K562 (cell line): ENCODE data around the gene MASP1.

ENCODE experiments used
- CTCF ChIP-seq, 3 experiments: IDR thresholded peaks in 2 of 3; conservative IDR thresholded peaks in 1 of 3; 2 replicates each; pipeline ENCODE4 v1.5.1; 2011 to 2012; ENCODE audit warnings: low read length in 3 of 3, mild to moderate bottlenecking in 3 of 3, control low read depth in 2 of 3, improper control_type of control experiment in 1 of 3, inconsistent platforms in 1 of 3, low read depth in 1 of 3, mixed read lengths in 1 of 3, moderate library complexity in 1 of 3; ENCODE audit not compliant: insufficient read depth in 2 of 3
- NFE2L1 ChIP-seq: fragments of 450-650 bp; IDR thresholded peaks from 2 replicates; pipeline ENCODE4 v1.6.1; 2016; ENCODE audit warnings: missing genetic modification characterization, low read depth, mild to moderate bottlenecking, missing compliant biosample characterization, moderate library complexity, borderline replicate concordance
- POLR2A ChIP-seq: fragments of 450-650 bp; conservative IDR thresholded peaks from 2 replicates; pipeline ENCODE4 v1.6.1; 2016
- YY1 ChIP-seq, 3 experiments: IDR thresholded peaks; 2 replicates each; pipeline ENCODE4 v1.6.1; 2011; ENCODE audit warnings: low read length in 2 of 3, mild to moderate bottlenecking in 2 of 3, moderate library complexity in 2 of 3, borderline replicate concordance in 1 of 3, control low read depth in 1 of 3, low read depth in 1 of 3; ENCODE audit not compliant: insufficient read depth in 3 of 3, insufficient replicate concordance in 2 of 3, control insufficient read depth in 1 of 3, insufficient read length in 1 of 3; ENCODE audit errors: extremely low read depth in 1 of 3

GRCh38 chr3:187325632-187326031, 34.1 kb upstream of the MASP1 start:
- TF ChIP-seq POLR2A (no peak), CTCF (IDR thresholded peaks at IDR 0.05 in 2 of 3, conservative IDR thresholded peaks at IDR 0.05 in 1 of 3; ENCODE audit: insufficient read depth in 2 of 3, low read depth in 1 of 3, low read length in 3 of 3) (no peak), YY1 (IDR thresholded peaks at IDR 0.05; ENCODE audit: borderline replicate concordance in 1 of 3, control insufficient read depth in 1 of 3, extremely low read depth in 1 of 3, insufficient read depth in 3 of 3, insufficient read length in 1 of 3, insufficient replicate concordance in 2 of 3, low read depth in 1 of 3, low read length in 2 of 3) (no peak), NFE2L1 (no peak)
